Measurements from ENCODE around the gene PRKACA.
A peak's percentile ranks its signal among the peaks of the same experiment; 100 is the strongest.

DNA sequence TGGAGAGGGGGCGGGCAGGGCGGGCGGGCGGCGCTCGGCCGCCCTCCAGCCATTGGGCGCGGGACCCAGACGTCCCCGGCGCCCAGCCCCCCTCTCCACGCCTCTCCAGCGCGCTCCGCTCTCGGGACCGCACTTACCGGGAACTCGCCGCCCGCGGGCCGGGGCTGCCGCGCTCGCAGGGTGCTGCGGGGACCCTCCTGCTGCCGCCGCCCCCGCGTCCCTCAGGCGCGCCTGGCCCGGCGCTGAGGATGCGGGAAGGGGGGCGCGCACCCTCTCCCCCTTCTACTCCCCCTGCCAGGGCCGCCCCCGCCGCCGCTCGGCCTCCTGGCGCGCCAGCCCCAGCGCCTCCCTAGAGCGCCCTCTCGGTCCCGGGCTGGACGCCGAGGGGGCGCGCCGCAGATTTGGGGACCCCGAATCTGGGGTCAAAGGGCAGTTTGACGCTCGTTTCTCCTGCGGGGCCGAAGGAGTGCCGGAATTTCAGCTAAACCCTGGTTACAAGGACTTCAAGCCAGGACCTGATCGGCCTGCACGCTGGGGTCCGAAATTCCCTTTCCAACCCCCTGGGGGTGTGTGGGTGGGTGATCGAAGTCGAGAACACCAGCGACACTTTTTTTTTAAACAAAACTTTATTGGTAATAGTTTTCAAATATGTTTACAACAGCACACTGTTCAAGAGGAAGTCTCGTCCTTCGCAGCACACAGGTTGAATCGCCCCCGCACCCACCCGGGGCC lies 26.3 kb downstream of the PRKACA start:
- TF ChIP-seq POLR2A (IDR thresholded peaks at IDR 0.05) (peak; percentile 37 to 75), EP300 (IDR thresholded peaks at IDR 0.05) (peak in 1 of 2 donors; percentile 39)
- TF ChIP-seq, protein P1, sequence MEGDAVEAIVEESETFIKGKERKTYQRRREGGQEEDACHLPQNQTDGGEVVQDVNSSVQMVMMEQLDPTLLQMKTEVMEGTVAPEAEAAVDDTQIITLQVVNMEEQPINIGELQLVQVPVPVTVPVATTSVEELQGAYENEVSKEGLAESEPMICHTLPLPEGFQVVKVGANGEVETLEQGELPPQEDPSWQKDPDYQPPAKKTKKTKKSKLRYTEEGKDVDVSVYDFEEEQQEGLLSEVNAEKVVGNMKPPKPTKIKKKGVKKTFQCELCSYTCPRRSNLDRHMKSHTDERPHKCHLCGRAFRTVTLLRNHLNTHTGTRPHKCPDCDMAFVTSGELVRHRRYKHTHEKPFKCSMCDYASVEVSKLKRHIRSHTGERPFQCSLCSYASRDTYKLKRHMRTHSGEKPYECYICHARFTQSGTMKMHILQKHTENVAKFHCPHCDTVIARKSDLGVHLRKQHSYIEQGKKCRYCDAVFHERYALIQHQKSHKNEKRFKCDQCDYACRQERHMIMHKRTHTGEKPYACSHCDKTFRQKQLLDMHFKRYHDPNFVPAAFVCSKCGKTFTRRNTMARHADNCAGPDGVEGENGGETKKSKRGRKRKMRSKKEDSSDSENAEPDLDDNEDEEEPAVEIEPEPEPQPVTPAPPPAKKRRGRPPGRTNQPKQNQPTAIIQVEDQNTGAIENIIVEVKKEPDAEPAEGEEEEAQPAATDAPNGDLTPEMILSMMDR (IDR thresholded peaks at IDR 0.05) = peak in 2 of 5 experiments; percentile 19 to 21
